A549 (cell line): ENCODE data around the gene EIF5.

Source experiments
- BCL3 ChIP-seq: fragments of >200 bp; sonication (Bioruptor Twin); formaldehyde crosslinking; IDR thresholded peaks from 3 replicates; pipeline ENCODE4 v1.6.1; 2016
- BHLHE40 ChIP-seq: IDR thresholded peaks from 2 replicates; pipeline ENCODE4 v1.6.1; 2012; ENCODE audit warnings: low read depth, low read length, inconsistent platforms
- JUN ChIP-seq, 2 experiments: fragments of >200 bp; sonication (Bioruptor Twin); formaldehyde crosslinking; IDR thresholded peaks; 2 replicates in 1 of 2; 3 replicates in 1 of 2; pipeline ENCODE4 v1.6.1; 2016 to 2017
- JUNB ChIP-seq: fragments of >200 bp; sonication (Bioruptor Twin); formaldehyde crosslinking; IDR thresholded peaks from 2 replicates; pipeline ENCODE4 v1.6.1; 2016
- NFE2L2 ChIP-seq: fragments of 150-350 bp; conservative IDR thresholded peaks from 2 replicates; pipeline ENCODE4 v1.6.1; 2014; ENCODE audit warnings: low read length
- POLR2A ChIP-seq: IDR thresholded peaks from 2 replicates; pipeline ENCODE4 v1.6.1; 2012; ENCODE audit warnings: mild to moderate bottlenecking, low read length
- POLR2AphosphoS2 ChIP-seq: conservative IDR thresholded peaks from 2 replicates; pipeline ENCODE4 v1.6.1; 2012; ENCODE audit warnings: low read length, improper control_type of control experiment, inconsistent platforms
- RAD21 ChIP-seq, 2 experiments: fragments of >200 bp in 1 of 2; sonication (Bioruptor Twin) in 1 of 2; formaldehyde crosslinking in 1 of 2; IDR thresholded peaks in 1 of 2; conservative IDR thresholded peaks in 1 of 2; 2 replicates in 1 of 2; 3 replicates in 1 of 2; pipeline ENCODE4 v1.6.1; 2012 to 2018; ENCODE audit warnings: inconsistent platforms in 1 of 2
- RCOR1 ChIP-seq: fragments of 150-350 bp; IDR thresholded peaks from 2 replicates; pipeline ENCODE4 v1.6.1; 2014; ENCODE audit warnings: antibody characterized with exemption, low read length, low read depth
- TF ChIP-seq, protein P1 (sequence below): fragments of >200 bp; sonication (Bioruptor Twin); formaldehyde crosslinking; IDR thresholded peaks from 3 replicates; pipeline ENCODE4 v1.5.1; 2016
- TF ChIP-seq, protein P2 (sequence below): IDR thresholded peaks from 2 replicates; pipeline ENCODE4 v1.6.1; 2012; ENCODE audit warnings: low read depth, borderline replicate concordance

GRCh38 chr14:103290056-103290455, 44.0 kb upstream of the EIF5 start:
- TF ChIP-seq RAD21 (conservative IDR thresholded peaks at IDR 0.05 in 1 of 2, IDR thresholded peaks at IDR 0.05 in 1 of 2), result no peak
- TF ChIP-seq, protein P1, sequence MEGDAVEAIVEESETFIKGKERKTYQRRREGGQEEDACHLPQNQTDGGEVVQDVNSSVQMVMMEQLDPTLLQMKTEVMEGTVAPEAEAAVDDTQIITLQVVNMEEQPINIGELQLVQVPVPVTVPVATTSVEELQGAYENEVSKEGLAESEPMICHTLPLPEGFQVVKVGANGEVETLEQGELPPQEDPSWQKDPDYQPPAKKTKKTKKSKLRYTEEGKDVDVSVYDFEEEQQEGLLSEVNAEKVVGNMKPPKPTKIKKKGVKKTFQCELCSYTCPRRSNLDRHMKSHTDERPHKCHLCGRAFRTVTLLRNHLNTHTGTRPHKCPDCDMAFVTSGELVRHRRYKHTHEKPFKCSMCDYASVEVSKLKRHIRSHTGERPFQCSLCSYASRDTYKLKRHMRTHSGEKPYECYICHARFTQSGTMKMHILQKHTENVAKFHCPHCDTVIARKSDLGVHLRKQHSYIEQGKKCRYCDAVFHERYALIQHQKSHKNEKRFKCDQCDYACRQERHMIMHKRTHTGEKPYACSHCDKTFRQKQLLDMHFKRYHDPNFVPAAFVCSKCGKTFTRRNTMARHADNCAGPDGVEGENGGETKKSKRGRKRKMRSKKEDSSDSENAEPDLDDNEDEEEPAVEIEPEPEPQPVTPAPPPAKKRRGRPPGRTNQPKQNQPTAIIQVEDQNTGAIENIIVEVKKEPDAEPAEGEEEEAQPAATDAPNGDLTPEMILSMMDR, result no peak
- TF ChIP-seq JUNB, result no peak
- no peak for TF ChIP-seq JUN (IDR thresholded peaks at IDR 0.05)
- TF ChIP-seq RCOR1, result no peak
- no peak for TF ChIP-seq POLR2A
- no peak for TF ChIP-seq POLR2AphosphoS2
- TF ChIP-seq BCL3, result no peak
- no peak for TF ChIP-seq BHLHE40
- TF ChIP-seq, protein P2, sequence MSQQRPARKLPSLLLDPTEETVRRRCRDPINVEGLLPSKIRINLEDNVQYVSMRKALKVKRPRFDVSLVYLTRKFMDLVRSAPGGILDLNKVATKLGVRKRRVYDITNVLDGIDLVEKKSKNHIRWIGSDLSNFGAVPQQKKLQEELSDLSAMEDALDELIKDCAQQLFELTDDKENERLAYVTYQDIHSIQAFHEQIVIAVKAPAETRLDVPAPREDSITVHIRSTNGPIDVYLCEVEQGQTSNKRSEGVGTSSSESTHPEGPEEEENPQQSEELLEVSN, result no peak
- no peak for TF ChIP-seq NFE2L2
